GM12878 (cell line): Measurements from ENCODE around the gene KANK4. TPM values are rescaled to one million over a fixed set of nuclear protein-coding genes. Genes with fewer than 3 reads are reported as not detected.

ENCODE experiments used
- ATAC-seq: fragments of 200-7000 bp; cut with Tn5 transposase; 3 replicates; pipeline ENCODE4 v1.9.1; 2020; ENCODE audit warnings: mild to moderate bottlenecking, moderate library complexity
- BruUV-seq: library from RNA; stranded (reverse); fragments of 400-500 nt; replicated peaks from 2 replicates; lab custom pipeline; 2021; lab: Mats Ljungman, UMichigan
- CTCF ChIA-PET: fragments of 300-600 bp; sonication (Branson Sonifier 250); formaldehyde crosslinking; extraction: SDS; loops from one replicate; lab custom pipeline; 2021; ENCODE audit warnings: inconsistent platforms; lab: Yijun Ruan, JAX
- POLR2A ChIA-PET: fragments of 350-600 bp; formaldehyde crosslinking; extraction: SDS; loops from one replicate; lab custom pipeline; 2021; ENCODE audit warnings: inconsistent platforms; lab: Charles Lee
- RAD21 ChIA-PET: fragments of 300-600 bp; sonication (Branson Sonifier 250); formaldehyde crosslinking; loops from one replicate; lab custom pipeline; 2023; ENCODE audit warnings: antibody characterized with exemption; ENCODE audit not compliant: unreplicated experiment; lab: Charles Lee
- SMC1A ChIA-PET: fragments of 300-600 bp; sonication (Branson Sonifier 250); formaldehyde crosslinking; loops from one replicate; lab custom pipeline; 2023; ENCODE audit not compliant: unreplicated experiment, uncharacterized antibody; lab: Charles Lee
- DNase-seq: peaks from one replicate; pipeline ENCODE4 v3.0.0-alpha.2; 2011; ENCODE audit warnings: low read depth, low spot score
- FAIRE-seq: peaks from 3 replicates; lab custom pipeline; 2011; peaks lifted over from hg19 to GRCh38; lab: Jason Lieb, UNC
- H2AFZ ChIP-seq: 2 replicates; pipeline ENCODE4 v1.6.0; 2011; ENCODE audit warnings: low read depth, low read length, control low read depth; ENCODE audit not compliant: control insufficient read depth
- H3K27ac ChIP-seq: 2 replicates; pipeline ENCODE4 v1.5.1; 2011; ENCODE audit warnings: control low read depth; ENCODE audit not compliant: control insufficient read depth, insufficient read depth
- H3K27me3 ChIP-seq, 2 experiments: replicated peaks in 1 of 2; 2 replicates each; pipeline versions ENCODE4 v1.6.0 to v1.6.1; 2011; ENCODE audit warnings: low read length in 1 of 2; ENCODE audit not compliant: control insufficient read depth in 2 of 2, insufficient read depth in 2 of 2
- H3K36me3 ChIP-seq, 2 experiments: 2 replicates each; pipeline ENCODE4 v1.5.1; 2011; ENCODE audit warnings: low read length in 1 of 2; ENCODE audit not compliant: control insufficient read depth in 2 of 2, insufficient read depth in 2 of 2
- H3K4me1 ChIP-seq: 2 replicates; pipeline ENCODE4 v1.6.1; 2011; ENCODE audit warnings: mild to moderate bottlenecking, low read length, moderate library complexity, mixed read lengths; ENCODE audit not compliant: control insufficient read depth, insufficient read depth
- H3K4me2 ChIP-seq: 2 replicates; pipeline ENCODE4 v1.6.0; 2011; ENCODE audit warnings: control low read depth; ENCODE audit not compliant: control insufficient read depth, insufficient read depth
- H3K4me3 ChIP-seq: fragments of 200-600 bp; sonication (generic); 2 replicates; pipeline ENCODE4 v1.5.1; 2016
- H3K79me2 ChIP-seq: 2 replicates; pipeline ENCODE4 v1.6.0; 2011; ENCODE audit warnings: low read length; ENCODE audit not compliant: control insufficient read depth, insufficient read depth
- H3K9ac ChIP-seq: 2 replicates; pipeline ENCODE4 v1.8.0; 2011; ENCODE audit warnings: low read length, control low read depth, mixed read lengths; ENCODE audit not compliant: control insufficient read depth, insufficient read depth
- H3K9me3 ChIP-seq: replicated peaks from 3 replicates; pipeline ENCODE4 v1.5.1; 2011; ENCODE audit warnings: mild to moderate bottlenecking, low read length; ENCODE audit not compliant: control insufficient read depth, insufficient read depth
- H4K20me1 ChIP-seq: 2 replicates; pipeline ENCODE4 v1.6.0; 2011; ENCODE audit not compliant: control insufficient read depth, insufficient read depth
- EED ChIP-seq: sonication (generic); IDR thresholded peaks from 2 replicates; pipeline ENCODE4 v1.6.1; 2016; ENCODE audit warnings: antibody characterized with exemption, low read depth
- FOS ChIP-seq: IDR thresholded peaks from 3 replicates; pipeline ENCODE4 v1.6.1; 2011; ENCODE audit warnings: borderline replicate concordance; ENCODE audit not compliant: insufficient read length; ENCODE audit errors: extremely low read depth
- GABPA ChIP-seq: IDR thresholded peaks from 2 replicates; pipeline ENCODE4 v1.6.1; 2014; ENCODE audit warnings: antibody characterized with exemption, low read depth, mild to moderate bottlenecking, inconsistent platforms
- IKZF1 ChIP-seq: fragments of 450-650 bp; conservative IDR thresholded peaks from 2 replicates; pipeline ENCODE4 v1.6.1; 2017; ENCODE audit warnings: antibody characterized with exemption, mild to moderate bottlenecking
- NRF1 ChIP-seq: conservative IDR thresholded peaks from 2 replicates; pipeline ENCODE4 v1.6.1; 2011; ENCODE audit warnings: mild to moderate bottlenecking, low read depth, low read length, improper control_type of control experiment
- SMAD5 ChIP-seq: IDR thresholded peaks from 2 replicates; pipeline ENCODE4 v1.6.1; 2016; ENCODE audit warnings: antibody characterized with exemption, low read depth
- SREBF2 ChIP-seq: IDR thresholded peaks from 2 replicates; pipeline ENCODE4 v1.6.1; 2012; ENCODE audit warnings: mild to moderate bottlenecking, low read length
- WGBS: methylation state at CpG from one replicate; pipeline ENCODE4 v1.1.6; 2016; ENCODE audit warnings: low lambda C conversion rate; ENCODE audit not compliant: insufficient replicate concordance, insufficient coverage; ENCODE audit errors: missing lambda C conversion rate; 5-methylcytosine and 5-hydroxymethylcytosine counted together
- in situ Hi-C: fragments of 300-500 bp; cut with MboI; formaldehyde crosslinking; loops from 9 replicates; pipeline ENCODE4 v1.14.3; 2018; ENCODE audit warnings: mixed read lengths
- intact Hi-C: fragments of 100-400 bp; cut with micrococcal nuclease; formaldehyde crosslinking; loops from one replicate; pipeline ENCODE4 v1.14.2; 2022; ENCODE audit not compliant: unreplicated experiment
- polyA plus RNA-seq, 11 experiments: library from polyadenylated mRNA; depleted of rRNA in 4 of 11; unstranded in 6 of 11; stranded (reverse) in 5 of 11; fragments of >200 nt; fragmentation: Nextera tagmentation in 4 of 11; fragmentation: Illumina TruSeq in 1 of 11; extraction: Ambion mirVana in 4 of 11; extraction: Trizol in 1 of 11; gene quantifications; 1 replicate in 1 of 11; 2 replicates in 10 of 11; pipeline versions ENCODE4 v1.2.1 to v1.2.3, GENCODE V29; 2011 to 2016; ENCODE audit warnings: inconsistent platforms in 2 of 11, missing spikeins in 2 of 11, low read depth in 1 of 11
- total RNA-seq, 4 experiments: library from RNA; depleted of rRNA in 3 of 4; stranded (reverse); fragments of >200 nt in 3 of 4; fragmentation: Illumina TruSeq in 1 of 4; extraction: Trizol in 1 of 4; gene quantifications; 2 replicates each; pipeline versions ENCODE4 v1.2.1 to v1.2.3, GENCODE V29; 2013 to 2021
- TF ChIP-seq, protein P1 (sequence below): IDR thresholded peaks from 2 replicates; pipeline ENCODE4 v1.6.1; 2011; ENCODE audit warnings: borderline replicate concordance, low read depth, mild to moderate bottlenecking, moderate library complexity, mixed read lengths, low read length; ENCODE audit not compliant: insufficient read depth; ENCODE audit errors: extremely low read length

The KANK4 gene
- total and polyA plus RNA-seq, 10 of the 15 experiments (the other 5 are each of a cell fraction or from before 2014, with no cell fraction given): not detected

DNA sequence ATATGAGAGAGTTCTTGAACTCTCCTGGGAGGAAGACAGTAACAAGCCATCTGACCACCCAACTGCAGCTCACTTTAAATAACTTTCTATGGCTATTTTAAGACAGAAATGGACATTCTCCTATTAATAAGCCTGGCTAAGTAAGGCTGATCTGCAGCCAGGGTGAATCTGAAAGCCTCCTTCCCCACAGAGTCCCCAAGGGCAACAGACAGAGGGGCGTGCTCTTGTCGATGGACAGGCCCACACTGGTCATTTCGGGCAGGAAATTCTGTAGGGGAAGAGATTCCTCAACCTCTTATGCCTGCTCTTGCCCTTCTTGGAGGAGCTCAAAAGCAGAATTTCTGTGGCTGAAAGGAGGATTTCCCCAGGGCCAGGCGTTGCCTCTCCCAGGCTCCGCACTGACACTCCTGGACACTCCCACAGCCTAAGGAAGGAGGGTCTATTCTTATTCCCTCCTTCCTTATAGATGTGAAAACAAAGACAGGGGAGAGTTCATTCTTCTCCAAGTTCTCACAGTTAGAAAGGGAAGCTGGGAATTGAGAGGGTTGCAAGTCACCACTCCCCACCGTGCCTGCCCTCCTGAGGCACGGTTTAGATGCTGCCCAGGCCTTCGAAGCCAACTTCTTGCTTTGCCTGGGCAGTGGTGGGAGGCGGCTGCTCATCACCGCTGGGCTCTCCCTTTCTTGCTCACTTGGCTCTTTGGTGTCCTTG is 17.9 kb upstream of the KANK4 start (continued):
- TF ChIP-seq NRF1: no peak
- no peak for TF ChIP-seq GABPA
- TF ChIP-seq EED: no peak

DNA sequence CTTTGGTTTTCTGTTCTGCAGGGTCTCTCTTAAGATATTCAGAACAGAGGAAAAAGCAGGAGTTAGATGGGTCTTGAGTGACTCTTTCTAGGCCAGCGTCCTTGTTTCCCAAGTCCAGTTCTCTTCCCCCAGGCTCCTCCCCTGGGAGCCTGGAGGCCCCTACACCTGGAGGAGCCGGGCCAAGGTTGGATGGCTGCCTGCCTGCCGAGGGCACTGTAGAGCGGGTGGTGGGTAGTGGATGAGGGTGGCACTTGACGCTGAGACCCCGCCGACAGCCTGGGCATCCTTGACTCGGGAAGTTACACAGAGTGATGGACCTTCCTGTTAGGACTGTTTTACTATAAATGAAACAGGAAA is 17.4 kb upstream of the KANK4 start:
- BruUV-seq: no TSS peak
- no peak for DNase-seq
- ChIA-PET RAD21 (no interaction called here), SMC1A (no interaction called here), POLR2A (no interaction called here), CTCF (no interaction called here)
- no peak overlapping the region for H2AFZ ChIP-seq
- WGBS: 43% methylated on average over 8 of the region's 8 CpGs
- H3K79me2 ChIP-seq: no peaks in the 10 kb centered on the region
- no peaks in the 10 kb centered on the region for H4K20me1 ChIP-seq
- H3K27me3 ChIP-seq: no peaks in the 10 kb centered on the region; a peak in 1 of 4 replicates
- intact Hi-C loops (no loop called here), in situ Hi-C loops (no loop called here)
- H3K9ac ChIP-seq: no peak overlapping the region
- H3K4me3 ChIP-seq: no peak overlapping the region
- FAIRE-seq: no peak
- no peaks in the 10 kb centered on the region for H3K36me3 ChIP-seq
- no peaks in the 10 kb centered on the region for H3K4me1 ChIP-seq
- no peaks in the 10 kb centered on the region for H3K9me3 ChIP-seq
- ATAC-seq: no peak
- no peak for TF ChIP-seq SMAD5
- no peak for TF ChIP-seq FOS
- TF ChIP-seq, protein P1, sequence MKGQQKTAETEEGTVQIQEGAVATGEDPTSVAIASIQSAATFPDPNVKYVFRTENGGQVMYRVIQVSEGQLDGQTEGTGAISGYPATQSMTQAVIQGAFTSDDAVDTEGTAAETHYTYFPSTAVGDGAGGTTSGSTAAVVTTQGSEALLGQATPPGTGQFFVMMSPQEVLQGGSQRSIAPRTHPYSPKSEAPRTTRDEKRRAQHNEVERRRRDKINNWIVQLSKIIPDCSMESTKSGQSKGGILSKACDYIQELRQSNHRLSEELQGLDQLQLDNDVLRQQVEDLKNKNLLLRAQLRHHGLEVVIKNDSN: no peak
- TF ChIP-seq SREBF2: no peak
- no peak for TF ChIP-seq IKZF1
- no peak overlapping the region for H3K4me2 ChIP-seq
- H3K27ac ChIP-seq: no peak overlapping the region
